ENCODE results near the gene LRRC8C.

LRRC8C gene

DNA sequence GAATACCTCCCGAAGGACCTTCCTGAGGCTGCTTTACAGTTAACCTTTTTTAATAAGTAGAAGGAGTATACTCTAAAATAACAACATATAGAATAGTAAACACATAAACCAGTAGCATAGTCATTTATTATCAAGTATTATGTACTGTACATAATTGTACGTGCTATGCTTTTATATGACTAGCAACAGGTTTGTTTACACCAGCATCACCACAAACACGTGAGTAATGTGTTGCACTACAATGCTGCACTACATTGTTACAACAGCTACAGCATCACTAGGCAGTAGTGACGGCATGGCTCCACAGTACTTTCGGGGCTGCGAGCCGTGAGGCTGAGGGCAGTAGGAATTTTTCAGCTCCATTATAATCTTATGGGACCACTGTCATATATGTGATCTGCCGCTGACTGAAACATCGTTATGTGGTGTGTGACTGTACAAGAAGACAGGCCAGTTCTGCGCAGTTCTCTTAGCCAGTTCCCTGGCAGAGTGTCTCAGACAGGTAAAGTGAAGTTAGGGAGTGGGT is 105.1 kb downstream of the LRRC8C start:
- DNase-seq: no peak

DNA sequence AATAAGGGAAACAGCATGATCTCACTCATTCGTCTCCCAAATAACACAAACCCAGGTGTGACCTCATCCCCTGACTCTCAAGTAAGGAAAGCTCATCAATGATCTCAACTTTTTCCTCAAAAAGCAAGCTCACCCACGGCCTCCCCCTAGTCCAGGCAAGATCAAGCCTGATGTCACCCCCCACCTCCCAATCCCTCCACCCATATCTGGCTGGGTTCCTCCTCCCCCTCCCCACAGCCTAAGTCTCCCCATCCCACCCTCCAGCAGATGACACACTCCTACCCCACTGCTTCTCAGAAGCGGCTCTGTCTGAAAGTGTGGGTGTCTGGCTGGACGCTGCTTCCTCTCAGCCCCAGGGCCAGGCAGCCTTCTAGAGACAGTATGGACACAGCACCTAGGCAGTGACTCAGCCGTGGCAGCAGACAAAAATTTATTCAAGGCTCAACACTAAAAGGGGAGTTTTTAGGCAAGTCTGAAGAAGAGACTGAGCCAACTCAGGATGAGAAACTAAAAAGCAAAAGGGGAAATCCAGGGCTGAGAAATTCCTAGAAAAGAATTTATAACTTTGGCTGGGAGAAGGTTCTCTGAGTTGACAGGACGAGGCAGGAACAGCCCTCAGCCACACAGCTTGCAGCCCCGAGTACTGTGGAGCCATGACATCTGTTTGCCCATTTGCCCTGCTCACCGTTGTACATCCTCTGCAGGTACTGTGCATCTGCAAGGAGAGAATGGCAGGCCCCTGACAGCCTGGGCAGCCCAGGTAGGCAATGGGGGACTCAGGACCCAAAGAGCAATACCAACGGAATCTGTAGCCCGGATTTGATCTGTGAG is 106.3 kb downstream of the LRRC8C start:
- peak; percentile 31 for DNase-seq

DNA sequence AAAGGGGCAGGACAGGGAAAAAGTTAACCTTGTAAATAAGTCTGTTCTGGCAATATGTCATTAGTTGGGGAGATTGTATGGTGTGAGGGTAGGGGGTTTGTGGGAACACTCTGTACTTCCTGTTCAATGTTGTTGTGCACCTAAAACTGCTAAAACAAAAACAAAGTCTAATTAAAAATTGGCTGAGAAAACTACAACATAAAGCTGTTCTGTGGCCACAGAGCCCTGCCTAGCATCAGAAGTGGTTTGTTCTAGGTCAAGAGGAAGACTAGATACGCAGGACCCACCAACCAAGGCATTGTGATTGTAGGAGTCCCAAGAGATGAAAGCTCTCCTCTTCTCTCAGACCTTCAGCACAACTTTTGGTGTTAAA is 106.9 kb downstream of the LRRC8C start:
- DNase-seq: peak; percentile 26

DNA sequence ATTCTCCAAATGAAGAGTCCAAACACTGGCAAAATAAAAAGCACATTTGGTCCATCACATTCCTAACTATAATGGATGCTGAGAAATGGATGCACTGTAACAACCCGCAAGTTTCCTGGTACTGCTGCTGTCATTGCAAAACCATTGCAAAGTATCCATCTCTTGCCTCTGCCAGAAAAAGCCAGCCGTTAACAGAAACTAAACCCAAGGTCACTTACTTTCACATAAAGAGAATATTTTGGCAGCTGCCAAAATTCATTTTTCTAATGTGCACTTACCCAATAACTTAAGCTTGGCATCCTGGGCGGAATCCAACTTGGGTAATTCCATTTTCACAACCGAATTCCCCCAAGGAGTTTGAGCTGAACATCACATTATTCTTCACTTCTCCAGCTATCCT is 110.9 kb downstream of the LRRC8C start:
- no peak for DNase-seq

DNA sequence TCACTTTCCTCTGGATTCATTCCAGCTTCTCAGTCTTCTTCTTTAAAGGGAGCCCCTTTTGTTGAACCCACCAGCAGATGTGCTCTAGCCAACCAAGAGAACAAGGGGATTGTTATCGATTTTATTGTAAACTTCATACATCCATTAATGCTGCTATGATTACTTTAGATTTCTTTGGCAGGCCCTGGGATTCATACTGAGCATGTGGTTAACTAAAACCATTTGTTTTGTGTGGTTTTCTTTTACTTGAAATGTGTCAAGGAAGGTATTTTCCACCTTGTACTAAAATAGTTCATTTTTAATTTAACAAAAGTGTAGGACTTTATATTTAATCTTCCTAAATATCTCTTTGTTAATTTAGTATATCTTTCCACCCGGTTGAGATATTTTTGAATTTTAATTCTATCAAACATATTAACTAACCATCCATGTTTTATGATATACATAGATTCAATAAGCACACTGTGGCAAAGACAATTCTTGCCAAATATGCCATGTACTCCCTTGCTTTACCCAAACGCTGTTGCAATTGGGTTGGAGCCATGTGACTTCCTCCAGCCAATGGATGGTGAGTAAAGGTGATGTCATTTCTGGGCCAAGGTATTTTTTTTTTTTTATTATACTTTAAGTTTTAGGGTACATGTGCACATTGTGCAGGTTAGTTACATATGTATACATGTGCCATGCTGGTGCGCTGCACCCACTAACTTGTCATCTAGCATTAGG is 113.7 kb downstream of the LRRC8C start:
- DNase-seq: no peak

DNA sequence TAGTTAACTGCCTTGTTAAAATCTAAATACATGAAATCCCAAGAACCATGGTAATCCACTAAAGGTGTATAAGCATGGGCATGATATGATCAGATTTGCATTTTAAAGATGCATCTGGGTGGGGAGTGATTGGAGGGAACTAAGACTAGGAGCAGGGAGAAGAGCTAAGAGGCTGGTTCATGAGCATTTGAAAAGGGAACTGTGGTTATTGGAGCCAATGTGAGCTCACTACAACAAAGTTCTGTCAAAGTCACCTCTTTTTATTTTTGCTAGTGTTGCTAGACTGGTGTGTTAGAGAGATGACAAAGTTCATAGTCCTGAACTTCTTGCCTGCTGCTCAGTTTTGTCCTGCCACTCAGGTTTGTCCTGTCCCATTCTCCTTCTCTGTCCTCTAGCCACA is 120.8 kb downstream of the LRRC8C start:
- DNase-seq: no peak

DNA sequence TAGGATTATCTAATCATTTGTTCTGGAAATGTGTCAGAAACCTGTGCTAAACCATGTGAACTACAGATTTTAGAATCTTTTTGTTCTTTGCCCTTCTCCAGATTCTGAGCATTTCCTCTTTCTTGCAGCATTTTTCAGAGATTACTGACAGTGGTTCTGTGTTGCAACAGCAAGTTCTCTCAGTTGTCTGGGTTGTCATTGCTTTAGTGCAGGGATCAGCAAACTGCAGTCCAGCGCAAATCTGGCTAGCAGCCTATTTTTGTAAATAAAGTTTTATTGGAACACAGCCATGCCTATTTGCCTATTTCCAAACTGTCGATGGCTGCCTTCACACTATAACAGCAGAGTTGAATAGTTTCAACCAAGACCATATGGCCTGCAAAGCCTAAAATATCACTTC is 121.6 kb downstream of the LRRC8C start:
- no peak for DNase-seq

DNA sequence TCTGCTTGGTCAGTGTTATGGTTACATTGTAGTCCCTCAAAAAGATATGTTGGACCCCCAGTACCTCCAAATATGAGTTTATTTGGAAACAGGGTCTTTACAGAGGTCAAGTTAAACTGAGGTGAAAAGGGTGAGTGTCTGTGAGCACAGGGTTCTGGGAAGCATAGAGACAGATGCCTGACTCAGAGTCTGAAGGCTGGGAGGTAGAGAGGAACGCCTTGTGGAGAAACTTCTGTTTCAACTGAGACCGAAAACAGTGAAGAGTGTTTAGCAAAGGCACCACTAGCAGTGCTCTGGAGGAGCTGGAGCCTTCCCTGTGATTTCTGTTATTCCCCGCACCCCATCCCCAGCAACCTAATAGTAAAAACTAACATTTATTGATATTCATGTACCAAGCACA is 122.7 kb downstream of the LRRC8C start:
- no peak for DNase-seq

DNA sequence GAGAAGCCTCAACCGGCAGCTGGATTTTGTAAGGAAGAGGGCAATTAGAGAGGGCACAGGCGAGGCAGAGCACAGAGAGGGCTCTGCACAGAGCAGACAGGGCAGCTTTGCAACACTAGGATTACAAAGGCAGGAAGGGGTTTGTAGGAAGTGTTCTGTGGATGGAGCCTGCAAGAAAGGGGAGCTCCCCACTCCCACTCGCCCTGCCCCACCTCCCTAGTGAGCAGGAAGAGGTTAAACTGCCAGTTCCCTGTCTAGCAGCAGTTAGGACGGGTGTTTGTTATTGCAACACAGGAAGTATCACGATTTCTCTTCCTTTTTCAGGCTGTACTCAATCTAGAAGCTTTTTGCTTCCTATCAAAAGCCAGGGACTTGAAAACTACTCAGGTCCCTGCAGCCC is 124.6 kb downstream of the LRRC8C start:
- peak; percentile 48 for DNase-seq

DNA sequence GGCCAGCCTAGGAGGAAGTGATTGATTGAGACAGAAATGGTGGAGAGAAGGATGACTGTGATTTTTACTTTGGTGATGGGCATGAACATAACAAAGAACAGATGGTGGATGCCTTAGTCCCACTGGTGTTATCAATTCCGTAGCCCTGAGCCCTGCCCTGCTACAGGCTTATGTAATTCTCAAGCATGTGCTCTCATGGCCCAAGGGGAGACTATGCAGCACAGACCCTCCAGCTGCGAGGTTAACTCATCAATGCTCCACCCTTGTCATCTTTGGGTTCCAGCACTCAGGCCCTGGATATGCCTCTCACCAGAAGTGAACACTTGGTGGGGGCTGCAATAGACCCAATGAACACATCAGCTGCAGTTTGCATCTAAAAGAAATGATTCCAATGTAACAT is 125.2 kb downstream of the LRRC8C start:
- DNase-seq: no peak

DNA sequence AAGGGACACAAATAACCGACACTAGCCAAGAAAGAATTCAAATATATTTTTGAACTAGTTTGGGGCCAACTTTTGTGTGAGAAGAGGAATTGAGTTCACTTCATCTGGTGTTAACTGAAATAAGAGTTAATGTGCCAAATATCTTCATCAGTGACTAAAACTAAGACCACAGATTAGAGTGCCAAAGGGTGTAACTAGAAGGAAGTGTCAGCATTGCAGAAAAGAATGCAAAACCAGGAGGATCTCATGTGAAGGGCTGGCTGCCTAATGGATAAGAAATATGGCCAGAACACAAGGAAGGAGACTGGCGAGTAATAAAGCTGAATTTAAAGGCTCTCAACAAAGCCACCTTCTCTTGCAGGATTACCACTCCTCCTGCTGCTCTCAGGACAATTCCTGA is 126.1 kb downstream of the LRRC8C start:
- no peak for DNase-seq

DNA sequence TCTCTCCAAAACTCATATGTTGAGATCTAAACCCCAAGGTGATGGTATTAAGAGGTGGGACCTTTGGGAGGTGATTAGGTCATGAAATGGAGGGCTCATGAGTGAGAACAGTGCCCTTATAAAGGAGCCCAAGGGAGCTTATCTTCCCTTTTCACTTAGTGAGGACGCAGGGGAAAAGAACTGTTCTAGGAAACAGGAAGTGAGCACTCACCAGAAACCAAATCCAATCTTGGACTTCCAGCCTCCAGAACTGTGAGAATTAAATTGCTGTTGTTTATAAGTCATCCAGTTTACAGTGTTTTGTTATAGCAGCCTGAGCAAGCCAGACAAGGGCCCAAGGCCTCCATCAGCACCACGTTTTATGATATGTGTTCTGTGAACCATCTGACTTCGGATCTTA is 127.6 kb downstream of the LRRC8C start:
- DNase-seq: no peak

DNA sequence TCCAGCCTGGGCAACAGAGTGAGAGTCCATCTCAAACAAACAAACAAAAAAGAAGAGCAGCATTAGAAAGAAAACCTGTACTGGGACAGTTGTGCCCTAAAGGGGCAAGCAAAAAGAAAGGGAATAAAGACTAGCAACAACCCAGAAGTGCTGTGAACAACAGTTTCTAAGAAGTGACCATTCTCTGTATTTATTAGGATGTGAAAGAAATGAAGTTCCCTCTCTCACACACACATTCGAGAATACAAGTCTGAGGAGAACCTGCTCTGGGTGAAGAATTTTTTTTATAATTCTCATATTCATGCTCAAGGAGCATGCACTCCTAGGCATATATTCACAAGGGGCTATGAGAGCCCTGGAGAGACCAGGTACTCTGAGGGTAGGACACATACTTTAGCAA is 128.4 kb downstream of the LRRC8C start:
- DNase-seq: no peak

DNA sequence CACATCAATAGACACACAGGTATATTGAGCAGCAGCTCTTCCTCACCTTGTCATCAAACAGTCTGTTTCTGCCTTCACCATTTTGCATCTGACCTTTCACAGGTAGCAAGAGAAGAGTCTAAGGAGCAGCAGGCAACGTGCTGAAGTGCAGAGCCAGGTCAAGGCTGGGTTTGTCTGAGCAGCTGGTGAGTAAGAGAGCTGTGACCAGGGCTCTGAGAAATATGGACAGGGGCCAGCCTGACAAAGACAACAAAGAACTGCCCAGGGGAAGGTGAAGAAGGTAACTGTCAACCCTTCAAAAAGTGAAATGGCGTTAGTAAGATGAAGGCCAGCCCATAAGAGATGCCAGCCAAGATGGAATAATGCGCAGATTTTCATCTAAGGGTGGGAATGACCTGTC is 129.0 kb downstream of the LRRC8C start:
- no peak for DNase-seq

DNA sequence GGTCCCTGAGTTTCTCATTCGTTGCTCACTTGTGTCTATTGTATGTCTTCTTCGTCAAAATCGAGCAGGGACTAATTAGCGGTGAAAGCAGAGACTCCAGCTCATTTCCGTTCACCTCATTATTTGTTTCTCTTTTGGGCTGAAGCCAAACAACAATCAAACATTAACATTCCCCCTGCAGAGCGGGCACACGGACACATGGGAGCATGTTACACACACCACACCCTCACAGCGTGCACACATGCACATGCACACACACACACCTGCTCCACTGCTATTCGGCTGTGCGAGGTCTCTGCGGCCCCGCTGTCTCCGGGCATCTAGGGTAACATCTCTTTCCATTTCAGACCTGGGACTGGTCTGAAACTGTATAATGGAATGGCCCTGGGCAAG is 129.5 kb downstream of the LRRC8C start:
- DNase-seq: peak; percentile 31

DNA sequence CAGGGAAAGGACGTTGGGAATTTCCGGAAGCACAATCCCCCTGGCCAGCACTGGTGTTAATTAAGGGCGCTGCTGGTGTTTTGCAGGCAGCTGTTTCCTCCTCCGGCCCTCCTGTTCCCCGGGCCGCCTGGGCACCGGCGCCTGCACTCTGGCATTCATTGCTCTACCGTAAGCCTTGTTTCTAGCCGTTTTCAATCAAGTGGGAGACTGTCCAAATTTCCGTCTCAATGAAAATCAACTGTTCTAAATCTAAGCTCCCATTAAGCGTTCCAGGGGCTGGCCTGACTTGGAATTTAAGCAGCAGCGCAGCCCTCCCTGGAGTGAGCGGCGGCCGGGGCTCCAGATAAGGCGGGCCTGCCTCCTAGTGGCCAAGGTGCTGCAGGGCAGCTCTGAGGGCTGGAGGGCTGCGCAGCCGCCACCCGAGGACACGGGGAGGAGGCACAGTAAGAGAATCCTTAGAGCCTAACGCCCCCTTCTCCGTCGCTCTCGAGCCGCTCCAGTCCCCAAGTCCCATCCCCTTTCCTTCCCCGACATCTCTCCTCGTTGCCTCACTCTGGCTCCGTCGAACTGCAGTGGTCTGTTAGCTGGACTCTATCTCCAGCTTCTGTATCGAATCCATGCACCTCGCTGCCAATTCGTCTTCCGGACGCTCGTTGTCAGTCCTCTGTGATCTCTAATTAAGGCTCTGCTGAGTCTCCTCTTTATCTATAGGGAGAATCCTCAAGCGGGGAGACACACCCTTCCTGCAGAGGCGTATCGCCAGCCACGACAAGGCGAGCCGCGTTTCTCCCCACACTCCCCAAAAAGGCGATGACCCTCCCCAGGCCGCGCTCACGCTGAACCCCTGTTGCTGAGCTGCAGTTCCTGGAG is 130.1 kb downstream of the LRRC8C start:
- DNase-seq: peak; percentile 89

DNA sequence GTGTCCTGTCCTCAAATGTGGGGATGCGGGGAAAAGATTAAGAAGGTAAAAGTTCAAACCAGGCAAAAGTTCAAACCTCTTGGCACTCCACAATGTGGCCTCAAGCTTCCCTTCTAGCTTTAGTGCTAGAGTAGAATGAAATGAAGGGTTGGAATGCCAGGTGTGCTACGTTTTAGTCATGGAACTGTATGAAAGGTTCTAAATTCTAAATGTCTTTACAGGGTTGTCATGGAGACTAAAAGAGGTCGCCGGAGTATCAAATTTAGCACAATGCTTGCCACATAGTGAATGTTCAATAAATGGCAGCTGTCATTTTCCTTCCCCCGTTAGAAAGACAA is 130.7 kb downstream of the LRRC8C start:
- DNase-seq: no peak

DNA sequence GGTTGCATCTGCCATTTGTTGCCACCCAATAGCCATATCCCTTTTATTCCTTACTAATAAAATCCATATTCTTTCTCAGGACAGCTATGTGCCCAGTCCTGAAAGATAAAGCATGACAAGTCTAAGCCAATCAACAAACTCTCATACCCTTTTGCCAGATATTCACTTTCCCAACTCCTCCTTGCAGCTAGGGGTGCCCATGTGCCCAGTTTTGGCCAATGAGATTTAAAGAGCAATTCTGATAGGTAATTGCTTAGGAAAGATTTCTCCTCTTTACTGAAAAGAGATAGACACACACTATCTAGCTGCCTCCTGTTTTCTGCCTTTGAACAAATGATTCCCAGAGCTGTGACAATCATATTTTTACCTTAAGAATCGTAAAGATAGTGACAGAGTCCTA is 132.9 kb downstream of the LRRC8C start:
- DNase-seq: no peak

DNA sequence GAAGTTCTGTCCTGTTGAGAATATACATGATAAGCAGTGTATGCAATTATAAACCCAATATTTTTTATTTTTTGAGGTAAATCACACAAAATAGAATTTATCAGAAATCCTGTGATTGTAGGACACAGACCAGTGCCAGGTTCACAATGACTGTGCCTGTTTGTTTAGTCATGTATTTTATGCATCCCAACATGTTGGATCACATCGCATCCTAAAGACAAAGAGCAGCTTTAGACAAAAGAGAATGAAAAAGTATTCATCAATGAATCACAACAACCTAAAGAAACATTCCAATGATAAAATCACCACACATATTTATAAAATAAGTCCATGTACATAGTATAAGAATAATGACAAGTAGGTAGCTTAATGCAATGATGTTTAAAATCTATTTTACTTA is 134.7 kb downstream of the LRRC8C start:
- no peak for DNase-seq

Data from CD4-positive, alpha-beta T cell treated with Interleukin-12 subunit alpha and Interleukin-12 subunit beta, for 1 hour (primary cell).